Middle frontal gyrus (tissue), 1 donor: ENCODE data around the gene WEE2.
A peak's percentile ranks its signal among the peaks of the same experiment; 100 is the strongest.

Experiments
- DNase-seq: peaks from one replicate; pipeline ENCODE4 v3.0.0-alpha.2; 2015; ENCODE audit warnings: low spot score; ENCODE audit errors: extremely low spot score

The WEE2 gene

GRCh38 chr7:141691540-141691939, 16.6 kb upstream of the WEE2 start:
- DNase-seq, result no peak

DNA sequence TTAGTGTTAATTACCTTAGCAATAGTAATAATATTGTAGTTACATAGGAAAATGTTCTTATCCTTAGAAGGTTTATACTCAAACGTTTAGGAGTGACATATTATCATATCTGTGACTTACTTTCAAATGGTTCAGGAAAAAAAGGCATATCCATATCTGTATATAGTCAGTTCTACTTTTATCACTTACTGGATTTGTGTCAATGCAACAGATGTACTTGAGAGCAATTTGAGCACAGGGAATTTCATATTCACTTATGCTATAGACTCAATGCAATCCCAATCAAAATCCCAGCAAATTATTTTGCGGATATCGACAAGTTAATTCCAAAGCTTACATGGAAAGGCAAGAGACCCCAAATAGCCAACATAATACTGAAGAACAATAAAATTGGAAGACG, 16.2 kb upstream of the WEE2 start:
- no peak for DNase-seq

DNA sequence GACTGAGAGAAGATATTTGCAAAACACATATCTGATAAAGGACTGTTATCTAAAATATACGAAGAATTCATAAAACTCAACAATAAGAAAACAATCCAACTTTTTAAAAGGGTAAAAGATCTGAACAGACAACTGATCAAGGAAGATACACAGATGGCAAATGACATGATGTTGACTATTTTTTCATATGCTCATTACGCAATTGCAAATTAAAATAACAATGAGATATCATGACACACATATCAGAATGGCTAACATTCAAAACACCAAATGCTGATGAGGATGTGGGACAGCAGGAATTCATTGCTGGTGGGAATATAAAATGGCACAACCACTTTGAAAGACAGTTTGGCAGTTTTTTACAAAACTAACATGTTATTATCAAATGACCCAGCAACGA, 15.1 kb upstream of the WEE2 start:
- no peak for DNase-seq

DNA sequence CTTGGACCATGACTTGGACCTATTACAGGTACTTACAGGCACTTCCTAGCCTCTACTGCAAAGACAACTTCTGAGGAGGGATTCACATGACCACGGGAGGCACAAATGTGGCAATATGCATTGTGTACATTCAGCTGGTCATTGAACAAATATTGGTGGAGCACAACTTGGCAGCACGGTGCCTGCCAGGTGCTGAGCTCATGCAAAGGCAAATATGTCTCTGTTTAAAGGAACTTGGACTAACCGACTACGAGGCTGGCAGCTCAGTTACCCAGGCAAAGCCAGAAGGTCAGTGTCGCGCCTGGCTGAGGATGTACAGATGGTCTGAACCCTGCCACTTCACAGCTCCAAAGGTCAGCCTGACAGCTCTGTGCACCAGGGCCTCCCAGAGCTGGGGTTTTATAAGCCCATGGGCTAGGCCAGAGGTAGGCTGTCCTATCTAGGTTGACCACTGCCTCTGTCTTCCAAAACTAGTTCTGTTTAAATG, 12.3 kb upstream of the WEE2 start:
- DNase-seq, result no peak

GRCh38 chr7:141696348-141696747, 11.8 kb upstream of the WEE2 start:
- DNase-seq, result no peak

DNA sequence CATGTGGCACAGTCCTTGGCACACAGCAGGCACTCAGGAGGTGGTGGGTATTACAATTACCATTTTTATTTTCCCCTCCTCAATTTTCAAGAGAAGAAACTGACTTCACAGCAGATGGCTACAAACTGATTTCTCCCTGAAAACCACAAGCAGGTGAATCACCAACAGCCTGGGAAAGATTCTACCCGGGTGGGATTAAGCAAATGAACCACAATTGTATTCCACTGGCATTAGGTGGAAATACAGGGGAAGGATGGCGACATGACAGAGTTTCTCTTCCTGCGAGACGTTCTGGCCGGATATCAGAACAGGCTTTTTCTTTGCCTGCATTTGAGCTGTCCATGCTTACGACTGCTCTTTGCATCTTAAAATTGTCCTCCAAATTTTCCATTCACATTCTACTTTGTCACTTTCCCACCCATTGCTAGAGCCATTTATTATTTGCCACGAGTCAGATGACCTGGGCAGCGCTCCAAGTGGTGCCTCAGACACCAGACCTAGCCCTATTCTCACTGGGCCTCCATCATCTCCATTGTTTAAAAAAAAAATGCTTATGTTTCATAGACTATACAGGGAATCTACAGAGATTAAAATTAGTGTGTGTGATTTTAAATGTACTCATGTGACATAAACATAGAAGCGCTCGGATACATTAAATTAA, 10.8 kb upstream of the WEE2 start:
- DNase-seq, result no peak

- DNase-seq, result no peak
These were observed 9.7 kb upstream of the WEE2 start for GRCh38 chr7:141698247-141699015.

GRCh38 chr7:141699860-141700259, 8.3 kb upstream of the WEE2 start:
- no peak for DNase-seq

DNA sequence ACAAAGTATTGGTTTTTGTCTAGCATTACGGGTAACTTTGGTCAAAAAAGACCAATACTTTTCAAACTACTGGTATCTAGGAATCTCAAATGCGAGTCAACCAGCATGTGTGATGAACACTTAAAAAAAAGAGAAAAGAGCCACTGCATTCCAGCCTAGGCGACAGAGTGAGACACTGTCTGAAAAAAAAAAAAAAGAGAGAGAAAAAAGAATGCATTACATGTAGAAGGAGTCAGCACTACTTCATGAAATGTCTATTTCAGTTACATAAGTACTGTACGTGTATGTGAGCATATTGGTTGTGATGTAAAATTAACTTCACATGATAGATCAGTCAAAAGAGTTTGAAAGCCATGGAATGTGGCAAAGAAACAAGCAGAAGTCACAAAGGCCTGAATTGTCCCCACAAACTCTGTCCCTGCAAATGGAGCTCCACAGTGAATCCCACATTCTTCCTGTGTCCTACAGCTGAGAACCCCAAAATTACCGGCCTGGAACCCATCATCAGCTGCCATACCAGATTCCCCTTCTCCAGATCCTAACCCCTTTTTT, 7.8 kb upstream of the WEE2 start:
- no peak for DNase-seq

DNA sequence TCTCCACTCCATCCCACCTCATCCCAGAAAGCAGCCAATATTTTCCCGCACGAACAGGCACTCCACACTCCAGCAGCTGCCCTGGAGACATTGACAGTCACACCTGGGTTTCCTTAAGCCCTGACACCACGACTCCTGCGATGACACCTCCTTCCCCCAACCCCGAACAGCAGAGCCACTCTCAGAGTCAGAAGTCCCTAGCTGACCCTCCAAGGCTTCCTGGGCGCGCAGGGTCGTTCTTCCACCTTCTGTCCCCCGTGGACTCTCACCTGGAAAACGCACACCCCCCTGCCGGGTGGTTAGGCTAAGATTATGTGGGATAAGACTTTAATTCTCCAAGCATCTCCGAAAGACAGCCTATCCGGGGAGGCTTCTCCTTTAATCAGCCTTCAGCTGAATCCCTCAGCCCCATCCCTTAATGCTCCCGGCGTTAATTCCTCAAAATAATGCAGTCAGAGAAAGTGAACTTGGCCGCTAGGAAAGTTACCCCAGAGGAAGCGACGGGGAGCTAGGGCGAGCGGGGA, 7.2 kb upstream of the WEE2 start:
- DNase-seq, result no peak

DNA sequence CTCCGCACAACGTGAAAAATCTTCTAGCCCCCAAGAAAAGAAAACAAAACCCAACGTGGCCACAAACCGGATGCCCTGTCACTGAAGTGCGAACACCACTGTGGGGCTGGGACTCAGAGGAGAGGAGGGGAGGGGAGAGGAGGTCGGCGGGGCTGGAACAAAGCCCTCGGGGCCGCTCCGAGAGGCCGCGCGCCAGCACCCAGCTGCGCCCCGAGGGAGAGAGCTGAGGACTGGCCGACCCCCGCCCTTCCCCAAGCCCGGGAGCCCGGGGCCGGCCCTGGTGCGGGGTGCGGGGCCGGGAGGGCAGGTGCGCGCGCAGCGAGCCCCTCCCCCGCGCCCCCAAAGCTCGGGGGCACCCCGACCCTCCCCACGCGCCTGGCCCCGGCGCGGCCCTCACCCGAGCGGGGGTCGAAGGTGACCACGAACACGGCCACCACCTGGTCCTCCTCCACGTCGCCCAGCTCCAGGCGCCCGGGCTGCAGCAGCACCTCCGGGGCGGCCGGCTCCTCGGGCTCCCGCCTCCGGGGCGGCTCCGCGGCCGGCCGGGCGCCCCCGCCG, 6.6 kb upstream of the WEE2 start:
- DNase-seq, result no peak

- DNase-seq, result peak; percentile 28
These were observed 6.0 kb upstream of the WEE2 start, which contains the start of gene DENND11 for GRCh38 chr7:141702047-141702567. TSS of gene DENND11 (minus strand) at chr7:141702166. CDS start at chr7:141702153, 13 bp downstream.

DNA sequence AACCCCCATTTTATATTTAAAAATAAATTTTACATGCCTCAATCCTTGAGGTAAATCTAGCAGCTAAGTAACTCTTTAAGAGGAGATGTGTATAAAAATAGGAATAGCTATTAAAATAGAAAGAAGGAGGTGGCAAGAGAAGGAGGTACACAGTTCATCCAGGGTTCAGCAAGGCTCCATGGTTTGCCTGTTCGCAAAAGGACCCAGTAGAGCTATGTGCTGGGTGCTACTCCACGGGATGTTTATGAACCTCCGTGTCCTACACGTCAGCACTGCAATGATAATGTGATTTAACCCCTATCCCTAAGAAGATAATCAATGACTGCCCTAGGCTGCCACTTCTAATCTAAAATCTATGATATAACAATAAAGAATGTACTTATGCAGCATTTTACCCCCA, 5.3 kb upstream of the WEE2 start:
- no peak for DNase-seq

- no peak for DNase-seq
These were observed 4.0 kb upstream of the WEE2 start for GRCh38 chr7:141704112-141704511.

DNA sequence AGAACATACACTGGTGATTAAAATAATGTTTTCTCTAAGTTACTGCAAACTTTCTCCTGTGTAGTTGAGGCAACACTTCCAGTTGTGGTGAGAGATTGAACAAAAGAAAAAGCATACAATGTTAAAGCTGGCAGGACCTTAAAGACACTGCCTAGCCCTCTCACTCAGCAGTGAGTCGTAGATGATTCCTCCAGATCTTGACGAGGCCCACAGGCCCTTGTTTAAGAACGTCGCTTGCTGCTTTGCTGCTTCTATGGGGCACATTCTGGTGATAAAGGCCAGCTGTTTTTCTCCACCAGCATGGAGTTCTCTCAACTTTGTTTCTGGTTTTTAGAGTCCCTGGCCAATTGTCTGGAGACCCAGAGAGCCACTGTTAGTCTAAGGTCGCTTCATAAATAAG, 3.4 kb upstream of the WEE2 start:
- no peak for DNase-seq

DNA sequence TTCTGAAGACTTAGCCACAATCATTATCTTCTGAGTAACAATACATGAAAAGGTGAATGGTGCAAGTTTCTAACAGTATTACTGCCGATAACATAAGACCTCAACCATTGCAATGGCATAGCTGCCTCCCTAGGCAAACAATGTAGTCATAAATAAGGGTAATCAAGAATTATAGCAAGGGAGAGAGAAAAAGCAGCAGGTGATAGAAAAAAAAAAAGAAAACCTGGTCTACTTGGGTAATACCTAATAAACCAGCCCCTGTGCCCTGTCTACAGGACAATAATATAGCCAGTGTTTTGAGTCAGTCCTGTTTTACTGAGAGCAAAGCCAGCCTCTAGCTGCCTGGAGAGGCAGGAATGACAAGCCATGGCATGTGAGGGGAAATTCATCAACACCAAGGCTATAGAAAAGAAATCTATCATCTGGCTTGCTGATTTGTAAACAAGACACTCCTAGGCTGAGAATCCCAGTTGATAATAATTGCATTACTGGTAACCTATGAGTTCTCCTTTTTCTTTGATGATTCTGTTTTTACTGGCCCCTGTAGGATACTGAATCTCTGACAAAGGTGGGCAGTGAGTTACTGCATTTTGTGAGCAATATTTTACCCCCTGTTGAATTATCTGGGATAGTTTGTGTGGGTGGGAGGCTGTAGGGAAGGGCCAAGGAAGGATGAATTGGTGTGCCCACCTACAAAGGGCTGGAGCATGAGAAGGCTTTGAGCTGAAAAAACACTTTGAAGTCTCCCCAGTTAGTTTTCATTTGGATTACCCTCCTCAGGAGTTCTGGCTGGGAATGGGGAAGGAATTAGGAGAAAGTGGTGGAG, 1.7 kb upstream of the WEE2 start:
- no peak for DNase-seq

DNA sequence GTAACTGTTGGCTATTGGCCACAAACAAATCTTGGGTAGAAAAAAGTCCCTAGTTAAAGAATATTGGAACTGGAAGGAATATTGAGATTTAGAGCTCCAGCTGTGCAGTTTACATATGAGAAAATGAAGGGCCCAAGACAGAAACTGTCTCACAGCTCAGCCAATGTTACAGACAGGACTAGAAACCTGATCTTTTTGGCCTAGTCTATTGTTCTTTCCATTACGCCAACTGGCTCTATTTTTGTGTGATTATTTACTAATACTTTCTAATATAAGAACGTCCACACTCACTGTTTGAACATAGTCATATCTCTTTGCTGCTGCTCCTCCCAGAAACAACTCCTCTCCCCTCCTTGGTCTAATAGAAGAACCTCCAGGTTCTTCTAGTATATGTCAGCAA, 1.2 kb downstream of the WEE2 start:
- DNase-seq, result no peak

- no peak for DNase-seq
These were observed 1.6 kb downstream of the WEE2 start for GRCh38 chr7:141709749-141710148.

DNA sequence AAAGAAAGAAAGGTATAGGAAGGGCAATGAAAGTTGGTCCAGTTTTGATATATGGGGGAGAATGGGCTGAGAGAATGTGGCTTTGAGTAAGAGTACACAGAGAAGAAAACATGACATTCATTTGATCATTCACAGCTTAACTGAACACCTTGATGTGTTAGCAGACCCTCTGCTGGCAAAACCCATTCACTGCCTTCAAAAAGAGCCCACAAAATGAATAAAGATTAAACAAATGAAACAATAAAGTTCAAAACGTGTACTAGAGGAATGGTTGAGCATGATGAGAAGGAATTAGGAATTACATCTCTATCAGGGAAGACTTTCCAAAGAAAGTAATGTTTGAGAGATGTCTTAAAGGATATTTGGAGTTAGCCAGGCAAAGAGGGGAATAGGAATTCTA, 2.1 kb downstream of the WEE2 start:
- DNase-seq, result no peak

DNA sequence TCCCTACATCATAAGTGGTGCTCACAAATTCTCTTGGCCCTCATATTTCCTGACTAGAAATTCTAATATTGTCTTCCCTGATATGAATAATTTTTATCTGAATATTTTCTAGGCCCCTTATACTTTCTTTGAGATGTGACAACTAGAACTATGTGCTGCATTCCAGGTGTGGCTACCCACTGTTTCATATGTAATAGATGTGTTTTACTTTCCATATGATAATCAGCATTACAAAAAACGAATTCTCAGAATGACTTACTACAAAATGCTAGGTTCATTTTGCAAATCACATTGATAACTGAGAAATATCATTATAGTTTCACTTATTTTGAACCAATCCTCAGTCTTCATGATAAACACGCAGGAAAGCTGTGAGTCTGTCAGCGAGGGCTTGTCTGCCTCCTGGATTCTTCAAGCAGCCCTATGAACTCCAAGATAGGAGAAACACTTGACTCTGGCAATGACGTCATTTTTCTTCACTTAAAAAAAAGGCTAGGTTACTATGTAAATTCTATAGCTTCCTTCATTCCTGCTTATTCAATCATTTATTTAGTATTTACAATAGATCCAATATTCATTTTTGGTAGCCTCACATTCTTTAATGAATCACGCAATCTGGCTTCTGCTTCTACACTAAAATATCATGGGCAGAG, 4.6 kb downstream of the WEE2 start:
- DNase-seq, result no peak
